Activated CD4-positive, alpha-beta memory T cell treated with anti-CD3 and anti-CD28 coated beads, Interleukin-2, amount 10 ng/mL, durations not matched to agents 7 days and 5 days (primary cell): ENCODE measurements around the gene FAM131B. TPM values are rescaled to one million over a fixed set of nuclear protein-coding genes. Genes with fewer than 3 reads are reported as not detected.

ENCODE experiments used
- CTCF ChIA-PET: fragments of 350-600 bp; sonication (Branson Sonifier 250); formaldehyde crosslinking; loops from one replicate; lab custom pipeline; 2021; ENCODE audit warnings: antibody characterized with exemption, inconsistent platforms; lab: Charles Lee
- POLR2A ChIA-PET: fragments of 350-600 bp; sonication (Branson Sonifier 250); formaldehyde crosslinking; loops from one replicate; lab custom pipeline; 2021; ENCODE audit warnings: antibody characterized with exemption; lab: Charles Lee
- DNase-seq: peaks from one replicate; pipeline ENCODE4 v3.0.0-alpha.2; 2020
- H3K27ac Mint-ChIP-seq: one replicate; pipeline ENCODE4 v1.8.0; 2021; ENCODE audit warnings: mild to moderate bottlenecking, mixed read lengths
- H3K27me3 Mint-ChIP-seq: one replicate; pipeline ENCODE4 v1.8.0; 2021; ENCODE audit warnings: mixed read lengths
- H3K36me3 Mint-ChIP-seq: one replicate; pipeline ENCODE4 v1.8.0; 2021; ENCODE audit warnings: low read depth, mixed read lengths
- H3K4me1 Mint-ChIP-seq: one replicate; pipeline ENCODE4 v1.8.0; 2021; ENCODE audit warnings: mixed read lengths
- H3K4me3 Mint-ChIP-seq: one replicate; pipeline ENCODE4 v1.8.0; 2021; ENCODE audit warnings: mild to moderate bottlenecking, mixed read lengths
- H3K9me3 Mint-ChIP-seq: one replicate; pipeline ENCODE4 v1.8.0; 2021; ENCODE audit warnings: mixed read lengths
- total RNA-seq, 2 experiments: library from RNA; stranded (reverse); gene quantifications; one replicate each; pipeline ENCODE4 v1.2.3, GENCODE V29; 2021

FAM131B gene
- total RNA-seq, 2 experiments from 2014 or later: 1.2 TPM

- CTCF ChIA-PET: no interaction called here
- H3K4me3 Mint-ChIP-seq: no peak overlapping the region
Observed at GRCh38 chr7:143399642-143400041, 37.1 kb upstream of the FAM131B start.

GRCh38 chr7:143399151-143399550, 36.6 kb upstream of the FAM131B start:
- Mint-ChIP-seq H3K36me3 (no peaks in the 10 kb centered on the region), H3K4me3 (no peak overlapping the region), H3K27ac (no peak overlapping the region), H3K4me1 (peaks cover 9% of the 10 kb centered on the region), H3K9me3 (no peaks in the 10 kb centered on the region), H3K27me3 (no peaks in the 10 kb centered on the region)
- ChIA-PET POLR2A (no interaction called here), CTCF (no interaction called here)
- DNase-seq: no peak

More at GRCh38 chr7:143399642-143400041, 37.1 kb upstream of the FAM131B start:
- Mint-ChIP-seq H3K36me3 (no peaks in the 10 kb centered on the region), H3K27ac (no peak overlapping the region), H3K27me3 (no peaks in the 10 kb centered on the region), H3K4me1 (peaks cover 8% of the 10 kb centered on the region), H3K9me3 (no peaks in the 10 kb centered on the region)
- DNase-seq: no peak
- POLR2A ChIA-PET: no interaction called here

- Mint-ChIP-seq H3K27ac (no peak overlapping the region), H3K4me3 (no peak overlapping the region), H3K27me3 (no peaks in the 10 kb centered on the region), H3K36me3 (no peaks in the 10 kb centered on the region), H3K9me3 (no peaks in the 10 kb centered on the region), H3K4me1 (peaks cover 9% of the 10 kb centered on the region)
- ChIA-PET POLR2A (no interaction called here), CTCF (no interaction called here)
- DNase-seq: no peak
Observed at GRCh38 chr7:143398616-143399015, 36.1 kb upstream of the FAM131B start.

- POLR2A ChIA-PET: interaction anchor here (0.6 kb wide), 1 partner anchor 110 kb away, joined by 3 read pairs; the partner anchor contains the start of gene CASP2
- H3K4me3 Mint-ChIP-seq: no peak overlapping the region
- peaks cover 9% of the 10 kb centered on the region for H3K4me1 Mint-ChIP-seq
Observed at GRCh38 chr7:143397710-143398530, 35.4 kb upstream of the FAM131B start.

GRCh38 chr7:143396625-143397556, 34.4 kb upstream of the FAM131B start:
- Mint-ChIP-seq H3K27me3 (no peaks in the 10 kb centered on the region), H3K4me3 (no peak overlapping the region), H3K4me1 (peaks cover 9% of the 10 kb centered on the region), H3K9me3 (no peaks in the 10 kb centered on the region), H3K27ac (no peak overlapping the region), H3K36me3 (peaks cover 10% of the 10 kb centered on the region)
- POLR2A ChIA-PET: interaction anchor here (0.6 to 5.6 kb wide), 3 partner anchors 10 to 108 kb away, joined by 3 to 35 read pairs (median 6); partner anchors contain the start of genes CASP2 and EPHA1
- DNase-seq: no peak
- CTCF ChIA-PET: interaction anchor here (1.0 kb wide), 1 partner anchor 9 kb away, joined by 3 read pairs; no protein-coding TSS in a partner anchor

More at GRCh38 chr7:143397710-143398530, 35.4 kb upstream of the FAM131B start:
- CTCF ChIA-PET: no interaction called here
- Mint-ChIP-seq H3K9me3 (no peaks in the 10 kb centered on the region), H3K36me3 (peaks cover 2% of the 10 kb centered on the region), H3K27ac (no peak overlapping the region), H3K27me3 (no peaks in the 10 kb centered on the region)
- no peak for DNase-seq

- Mint-ChIP-seq H3K27ac (no peak overlapping the region), H3K27me3 (no peaks in the 10 kb centered on the region), H3K9me3 (no peaks in the 10 kb centered on the region), H3K36me3 (peaks cover 16% of the 10 kb centered on the region), H3K4me3 (no peak overlapping the region), H3K4me1 (peaks cover 9% of the 10 kb centered on the region)
- ChIA-PET POLR2A (interaction anchor here (1.3 to 5.6 kb wide), 2 partner anchors 11 kb away, joined by 6 to 35 read pairs; partner anchors contain the start of gene EPHA1), CTCF (interaction anchor here (1.0 kb wide), 1 partner anchor 9 kb away, joined by 3 read pairs; no protein-coding TSS in a partner anchor)
- DNase-seq: no peak
Observed at GRCh38 chr7:143396182-143396581, 33.7 kb upstream of the FAM131B start.

- no peak overlapping the region for H3K27ac Mint-ChIP-seq
- H3K9me3 Mint-ChIP-seq: no peaks in the 10 kb centered on the region
- CTCF ChIA-PET: interaction anchor here (1.0 kb wide), 1 partner anchor 10 kb away, joined by 3 read pairs; no protein-coding TSS in a partner anchor
- no peak overlapping the region for H3K4me3 Mint-ChIP-seq
- peaks cover 19% of the 10 kb centered on the region for H3K36me3 Mint-ChIP-seq
- no peaks in the 10 kb centered on the region for H3K27me3 Mint-ChIP-seq
- no peak for DNase-seq
- POLR2A ChIA-PET: interaction anchor here (1.3 to 5.6 kb wide), 4 partner anchors 10 to 15 kb away, joined by 3 to 35 read pairs (median 10); partner anchors contain the start of gene EPHA1
- H3K4me1 Mint-ChIP-seq: peaks cover 9% of the 10 kb centered on the region
Observed at GRCh38 chr7:143395187-143396149, 33.0 kb upstream of the FAM131B start.

- Mint-ChIP-seq H3K9me3 (no peaks in the 10 kb centered on the region), H3K27ac (no peak overlapping the region), H3K4me1 (peaks cover 14% of the 10 kb centered on the region), H3K27me3 (no peaks in the 10 kb centered on the region), H3K36me3 (peaks cover 26% of the 10 kb centered on the region), H3K4me3 (no peak overlapping the region)
- no peak for DNase-seq
- ChIA-PET POLR2A (interaction anchor here (1.3 to 5.6 kb wide), 3 partner anchors 10 to 15 kb away, joined by 3 to 35 read pairs (median 13); partner anchors contain the start of gene EPHA1), CTCF (no interaction called here)
Observed at GRCh38 chr7:143394777-143395176, 32.3 kb upstream of the FAM131B start.

GRCh38 chr7:143394068-143394467, 31.6 kb upstream of the FAM131B start:
- no peak for DNase-seq
- Mint-ChIP-seq H3K36me3 (peaks cover 33% of the 10 kb centered on the region), H3K4me3 (no peak overlapping the region), H3K27me3 (no peaks in the 10 kb centered on the region), H3K4me1 (peaks cover 21% of the 10 kb centered on the region), H3K27ac (no peak overlapping the region), H3K9me3 (no peaks in the 10 kb centered on the region)
- POLR2A ChIA-PET: interaction anchor here (3.4 to 5.6 kb wide), 2 partner anchors 10 to 13 kb away, joined by 13 to 35 read pairs; partner anchors contain the start of gene EPHA1
- CTCF ChIA-PET: interaction anchor here (0.9 kb wide), 1 partner anchor 14 kb away, joined by 7 read pairs; no protein-coding TSS in a partner anchor

- H3K9me3 Mint-ChIP-seq: no peaks in the 10 kb centered on the region
- no peak overlapping the region for H3K4me3 Mint-ChIP-seq
- ChIA-PET POLR2A (interaction anchor here (1.2 to 5.6 kb wide), 3 partner anchors 9 to 14 kb away, joined by 4 to 35 read pairs (median 13); partner anchors contain the start of gene EPHA1), CTCF (interaction anchor here (0.7 to 1.5 kb wide), 3 partner anchors 14 to 88 kb away, joined by 3 to 7 read pairs (median 3); no protein-coding TSS in a partner anchor)
- peaks cover 37% of the 10 kb centered on the region for H3K36me3 Mint-ChIP-seq
- no peak for DNase-seq
- H3K4me1 Mint-ChIP-seq: peaks cover 24% of the 10 kb centered on the region
- peak overlapping the region; percentile 10 for H3K27ac Mint-ChIP-seq
- no peaks in the 10 kb centered on the region for H3K27me3 Mint-ChIP-seq
Observed at GRCh38 chr7:143393267-143394041, 30.9 kb upstream of the FAM131B start.

GRCh38 chr7:143392875-143393266, 30.4 kb upstream of the FAM131B start:
- Mint-ChIP-seq H3K4me1 (peaks cover 27% of the 10 kb centered on the region), H3K9me3 (no peaks in the 10 kb centered on the region), H3K27me3 (no peaks in the 10 kb centered on the region), H3K27ac (peak overlapping the region; percentile 10), H3K36me3 (peaks cover 38% of the 10 kb centered on the region), H3K4me3 (no peak overlapping the region)
- CTCF ChIA-PET: interaction anchor here (0.7 to 1.5 kb wide), 3 partner anchors 13 to 87 kb away, joined by 3 to 5 read pairs (median 3); no protein-coding TSS in a partner anchor
- POLR2A ChIA-PET: interaction anchor here (0.7 to 5.6 kb wide), 4 partner anchors 8 to 14 kb away, joined by 3 to 35 read pairs (median 8); partner anchors contain the start of gene EPHA1
- DNase-seq: no peak
